Forelimb muscle (tissue), 1 donor: ENCODE measurements around the gene FIGNL2. TPM values are rescaled to one million over a fixed set of nuclear protein-coding genes. Genes with fewer than 3 reads are reported as not detected.
"Not testable (repeated sequence)": the region's sequence is repeated elsewhere in the genome, so short reads cannot be mapped to it uniquely, and the experiment has no call there.

Source experiments
- DNase-seq: peaks from one replicate; pipeline ENCODE4 v3.0.0-alpha.2; 2013; ENCODE audit warnings: low read depth
- polyA plus RNA-seq: library from polyadenylated mRNA; unstranded; fragments of 120-200 nt; gene quantifications from one replicate; pipeline ENCODE4 v1.2.1, GENCODE V29; 2013; ENCODE audit not compliant: insufficient read length

The FIGNL2 gene, protein sequence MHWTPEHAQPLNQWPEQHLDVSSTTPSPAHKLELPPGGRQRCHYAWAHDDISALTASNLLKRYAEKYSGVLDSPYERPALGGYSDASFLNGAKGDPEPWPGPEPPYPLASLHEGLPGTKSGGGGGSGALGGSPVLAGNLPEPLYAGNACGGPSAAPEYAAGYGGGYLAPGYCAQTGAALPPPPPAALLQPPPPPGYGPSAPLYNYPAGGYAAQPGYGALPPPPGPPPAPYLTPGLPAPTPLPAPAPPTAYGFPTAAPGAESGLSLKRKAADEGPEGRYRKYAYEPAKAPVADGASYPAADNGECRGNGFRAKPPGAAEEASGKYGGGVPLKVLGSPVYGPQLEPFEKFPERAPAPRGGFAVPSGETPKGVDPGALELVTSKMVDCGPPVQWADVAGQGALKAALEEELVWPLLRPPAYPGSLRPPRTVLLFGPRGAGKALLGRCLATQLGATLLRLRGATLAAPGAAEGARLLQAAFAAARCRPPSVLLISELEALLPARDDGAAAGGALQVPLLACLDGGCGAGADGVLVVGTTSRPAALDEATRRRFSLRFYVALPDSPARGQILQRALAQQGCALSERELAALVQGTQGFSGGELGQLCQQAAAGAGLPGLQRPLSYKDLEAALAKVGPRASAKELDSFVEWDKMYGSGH
- 1.2 TPM for polyA plus RNA-seq

DNA sequence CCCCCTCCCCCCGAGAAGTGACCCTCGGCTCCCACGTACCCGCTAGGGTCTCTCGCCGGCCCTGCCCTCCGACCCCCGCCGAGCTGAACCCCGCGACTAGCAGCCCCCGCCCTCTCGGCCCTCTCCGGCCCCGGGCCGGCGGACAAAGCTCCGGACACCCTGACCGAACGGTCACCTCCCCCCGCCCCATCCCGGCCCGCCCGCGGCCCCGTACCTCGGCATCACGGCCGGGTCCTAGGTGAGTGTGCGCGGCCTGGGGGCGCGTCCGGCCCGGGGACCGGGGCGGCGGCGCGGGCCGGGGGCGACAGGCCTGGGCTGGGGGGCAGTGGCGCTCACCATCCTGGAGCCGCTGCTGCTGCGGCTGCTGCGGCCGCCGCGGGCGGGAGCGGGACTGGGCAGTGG, at the start of gene FIGNL2:
Gene FIGNL2 (minus strand): TSS at position 393 of the 402 bp plus-strand sequence. CDS start 26,305 bp downstream, outside the sequence.
- no peak for DNase-seq

DNA sequence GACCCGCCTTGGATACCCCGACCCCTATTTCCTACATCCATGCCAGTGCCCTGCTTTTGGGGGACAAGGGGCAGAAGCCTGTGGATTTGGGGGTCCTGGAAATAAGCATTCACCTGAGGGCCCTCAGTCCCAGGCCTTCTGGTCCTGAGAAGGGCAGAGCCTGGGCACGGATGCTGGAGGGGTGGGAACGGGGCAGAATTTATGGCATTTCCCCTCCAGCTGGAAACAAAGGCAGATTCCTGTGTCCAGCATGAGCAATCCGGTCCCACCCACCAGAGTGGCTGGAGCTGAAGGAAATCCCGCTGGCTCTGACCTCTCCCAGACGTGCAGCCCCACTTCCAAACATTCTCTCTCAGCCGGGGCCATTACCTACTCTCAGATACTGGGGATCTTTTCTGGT, 48.7 kb upstream of the FIGNL2 start:
- no peak for DNase-seq

DNA sequence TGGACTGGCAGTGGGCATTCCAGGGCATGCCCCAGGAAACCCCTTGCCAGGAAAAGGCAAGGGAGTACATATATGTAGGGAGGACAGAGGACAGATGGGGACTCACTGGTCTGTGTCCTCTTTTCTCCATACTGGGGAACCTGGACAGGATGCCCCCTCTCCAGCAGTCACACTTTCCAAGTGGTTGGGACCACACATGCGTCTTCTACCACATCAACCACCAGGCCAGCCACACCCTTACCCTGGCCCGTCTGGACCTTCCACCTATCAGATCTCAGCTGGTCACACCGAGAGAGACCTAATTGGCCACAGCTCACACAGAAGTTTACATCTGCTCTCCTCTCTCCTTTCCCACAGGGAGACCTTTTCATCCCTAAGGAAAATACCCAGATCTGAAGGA, 47.7 kb upstream of the FIGNL2 start:
- no peak for DNase-seq

DNA sequence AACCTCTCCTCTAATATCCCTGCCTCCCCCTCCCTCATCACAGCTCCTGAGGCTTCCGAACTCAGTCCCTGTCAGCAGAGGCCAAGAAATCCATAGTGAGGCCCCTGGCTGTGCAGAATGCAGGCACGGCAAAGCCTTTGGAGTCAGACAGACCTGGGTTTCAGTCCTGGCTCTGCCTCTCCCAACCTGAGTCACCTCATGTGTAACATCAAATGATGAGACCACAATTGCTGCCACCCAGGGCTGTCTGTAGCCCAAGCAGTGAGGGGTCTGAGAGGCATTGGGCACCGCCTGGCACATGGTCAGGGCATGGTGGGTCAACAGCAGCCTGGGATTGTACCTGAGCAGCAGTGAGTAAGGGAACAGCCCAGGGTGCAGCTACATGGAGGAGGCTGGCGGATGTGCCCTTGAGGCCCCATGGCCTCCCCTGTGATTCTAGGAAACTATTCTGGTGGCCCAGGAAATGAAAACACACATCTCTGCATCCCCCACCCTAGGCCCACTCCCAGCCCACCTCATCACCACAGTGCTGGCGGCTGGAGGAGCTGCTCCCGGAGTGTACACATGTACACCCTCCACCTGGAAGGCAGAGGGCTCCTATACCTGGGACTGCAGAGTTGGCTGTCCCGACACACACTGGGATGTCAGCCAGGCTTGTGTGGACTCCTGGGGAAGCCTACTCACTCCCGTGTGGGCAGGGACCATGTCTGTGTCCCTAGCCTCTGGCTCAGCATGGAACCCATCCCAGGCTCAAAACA, 47.0 kb upstream of the FIGNL2 start:
- no peak for DNase-seq

DNA sequence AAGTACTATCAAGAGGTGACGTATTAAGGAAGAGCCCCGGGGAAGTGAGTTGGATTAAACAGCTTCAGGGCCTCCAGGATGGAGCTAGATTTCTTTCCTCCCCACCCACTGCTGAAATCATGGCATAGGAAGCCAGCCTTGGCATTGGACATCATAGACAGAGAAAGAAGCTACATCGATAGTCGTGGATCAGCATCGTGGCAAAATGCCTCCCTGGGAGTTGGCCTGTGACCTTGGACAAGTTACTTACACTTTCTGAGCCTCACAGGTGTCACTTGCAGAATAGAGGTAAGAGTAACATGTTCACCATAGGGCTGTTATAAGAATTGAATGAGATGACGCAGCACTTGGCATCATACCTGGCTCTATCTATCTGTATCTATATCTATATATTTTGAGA, 45.3 kb upstream of the FIGNL2 start:
- no peak for DNase-seq

DNA sequence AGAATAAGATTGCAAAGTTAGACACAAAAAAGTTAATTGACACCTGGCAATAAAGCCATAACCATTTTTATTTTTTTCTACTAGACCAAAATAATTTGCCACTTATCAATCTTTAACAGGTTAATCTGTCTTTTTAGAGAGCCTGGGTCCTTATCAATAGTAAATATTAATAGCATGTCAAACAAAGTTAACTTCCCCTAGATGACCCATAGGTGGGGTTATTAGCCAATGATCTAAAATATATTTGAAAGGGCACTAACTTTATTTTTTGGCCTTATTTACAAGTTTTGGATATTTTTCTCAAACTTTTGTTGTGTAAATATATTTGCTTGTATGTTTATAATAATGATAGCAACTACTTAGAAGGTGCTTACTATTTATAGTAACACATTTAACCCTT, 43.3 kb upstream of the FIGNL2 start:
- DNase-seq, result no peak

DNA sequence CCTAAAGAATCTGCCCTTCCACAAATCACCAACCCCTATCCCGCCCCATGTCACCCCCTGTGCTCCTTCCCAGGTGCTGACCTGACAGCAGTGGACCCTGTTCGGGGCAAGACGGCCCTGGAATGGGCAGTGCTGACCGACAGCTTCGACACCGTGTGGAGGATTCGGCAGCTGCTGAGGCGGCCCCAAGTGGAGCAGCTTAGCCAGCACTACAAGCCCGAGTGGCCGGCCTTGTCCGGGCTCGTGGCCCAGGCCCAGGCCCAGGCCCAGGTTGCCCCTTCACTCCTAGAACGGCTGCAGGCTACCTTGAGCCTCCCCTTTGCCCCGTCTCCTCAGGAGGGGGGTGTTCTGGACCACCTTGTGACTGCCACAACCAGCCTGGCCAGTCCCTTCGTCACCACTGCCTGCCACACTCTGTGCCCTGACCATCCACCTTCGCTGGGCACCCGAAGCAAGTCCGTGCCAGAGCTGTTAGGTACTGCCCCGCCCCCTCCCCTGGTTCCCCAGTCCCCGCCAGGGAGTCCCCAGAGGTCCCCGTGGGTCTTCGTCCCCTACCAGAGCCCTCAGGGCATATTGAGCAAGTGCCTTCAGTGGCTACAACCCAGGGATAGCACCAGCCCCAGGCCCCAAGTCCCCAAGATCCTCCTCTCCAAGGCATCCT, 42.1 kb upstream of the FIGNL2 start:
- DNase-seq, result no peak

DNA sequence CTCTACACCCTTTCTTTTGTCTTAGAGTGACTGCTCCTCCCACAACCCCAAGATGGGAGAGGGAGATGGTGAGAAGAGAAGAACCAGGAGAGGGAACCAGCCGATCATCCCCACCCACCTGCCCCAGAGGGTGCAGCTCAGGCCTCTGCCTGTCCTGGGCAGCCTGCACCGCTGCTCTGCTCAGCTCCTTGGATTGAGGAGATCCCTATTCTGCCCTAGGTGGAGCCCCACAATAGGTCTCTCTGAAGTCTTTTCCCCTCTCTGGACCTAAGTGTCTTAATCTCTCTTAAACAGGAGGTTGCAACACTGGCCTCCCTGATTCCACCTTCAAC, 41.6 kb upstream of the FIGNL2 start:
- no peak for DNase-seq

DNA sequence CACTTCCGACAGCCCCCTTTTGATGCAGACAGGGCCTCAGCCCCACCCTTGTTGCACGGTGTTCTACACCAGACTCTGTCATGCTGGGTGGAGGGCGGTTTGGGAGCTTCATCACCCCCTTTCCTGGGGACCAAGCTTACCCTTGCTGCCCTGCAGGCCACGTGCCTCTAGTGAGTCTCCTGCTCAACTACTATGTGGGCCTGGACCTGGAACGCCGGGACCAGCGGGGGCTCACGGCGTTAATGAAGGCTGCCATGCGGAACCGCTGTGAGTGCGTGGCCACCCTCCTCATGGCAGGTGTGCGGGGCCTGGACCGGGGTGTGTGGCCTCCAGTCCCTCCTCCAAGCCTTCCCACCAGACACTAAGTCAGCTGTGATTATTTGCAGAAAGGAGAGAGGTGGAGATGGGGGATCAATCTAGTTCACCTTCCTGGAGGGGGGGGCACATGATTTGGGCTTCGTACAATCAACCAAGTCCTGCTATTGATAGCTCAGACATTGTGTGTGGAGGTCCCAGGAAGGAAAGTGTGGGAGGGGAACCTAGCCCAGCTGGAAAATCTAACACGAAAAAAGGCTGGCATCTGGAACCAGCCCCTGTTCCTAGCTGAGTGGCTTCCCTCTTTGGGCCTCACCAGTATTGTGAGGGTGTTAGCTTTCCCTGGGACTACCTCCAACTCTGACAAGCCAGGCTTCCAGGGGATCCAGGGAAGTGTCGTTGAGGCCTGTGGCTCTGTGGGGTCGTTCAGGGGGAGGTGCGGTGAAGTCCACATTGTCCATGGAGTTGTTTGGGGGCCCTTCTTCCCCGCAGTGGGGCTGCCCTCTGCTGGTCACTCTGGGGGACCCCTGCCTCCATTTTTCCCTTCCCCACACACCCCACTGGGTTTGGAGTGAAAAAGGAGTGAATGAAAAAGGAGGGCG, 41.0 kb upstream of the FIGNL2 start:
- DNase-seq, result no peak

DNA sequence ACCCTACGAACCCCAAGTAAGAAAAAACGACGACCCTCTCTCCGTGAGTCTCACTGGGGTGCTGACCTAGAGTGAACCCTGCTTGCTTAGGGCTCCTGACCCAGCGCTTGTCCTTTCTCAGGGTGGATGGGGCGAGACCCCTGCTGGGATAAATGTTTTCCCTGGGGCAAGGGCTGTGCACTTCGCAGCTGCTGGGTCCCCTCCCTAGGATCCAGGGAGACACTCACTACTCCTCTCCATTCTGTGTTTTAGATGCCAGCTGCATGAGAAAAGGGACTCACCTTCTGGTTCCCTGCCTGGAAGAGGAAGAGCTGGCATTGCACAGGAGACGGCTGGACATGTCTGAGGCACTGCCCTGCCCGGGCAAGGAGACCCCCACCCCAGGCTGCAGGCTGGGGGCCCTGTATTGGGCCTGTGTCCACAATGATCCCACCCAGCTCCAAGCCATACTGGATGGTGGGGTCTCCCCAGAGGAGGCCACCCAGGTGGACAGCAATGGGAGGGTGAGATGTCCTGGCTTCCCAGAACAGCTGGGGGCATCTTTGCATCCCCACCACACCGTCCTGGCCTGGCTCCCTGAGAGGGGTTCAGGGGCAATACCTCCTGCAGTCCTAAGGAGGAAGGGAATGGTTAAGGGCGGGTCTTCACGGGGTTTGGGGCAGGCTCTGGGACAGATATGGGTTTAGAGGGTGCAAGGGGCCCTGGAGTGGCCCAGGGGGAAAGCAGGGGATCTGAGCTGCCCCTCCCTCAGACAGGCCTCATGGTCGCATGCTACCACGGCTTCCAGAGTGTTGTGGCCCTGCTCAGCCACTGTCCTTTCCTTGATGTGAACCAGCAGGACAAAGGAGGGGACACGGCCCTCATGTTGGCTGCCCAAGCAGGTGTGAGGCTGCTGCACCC, 40.0 kb upstream of the FIGNL2 start:
- no peak for DNase-seq

DNA sequence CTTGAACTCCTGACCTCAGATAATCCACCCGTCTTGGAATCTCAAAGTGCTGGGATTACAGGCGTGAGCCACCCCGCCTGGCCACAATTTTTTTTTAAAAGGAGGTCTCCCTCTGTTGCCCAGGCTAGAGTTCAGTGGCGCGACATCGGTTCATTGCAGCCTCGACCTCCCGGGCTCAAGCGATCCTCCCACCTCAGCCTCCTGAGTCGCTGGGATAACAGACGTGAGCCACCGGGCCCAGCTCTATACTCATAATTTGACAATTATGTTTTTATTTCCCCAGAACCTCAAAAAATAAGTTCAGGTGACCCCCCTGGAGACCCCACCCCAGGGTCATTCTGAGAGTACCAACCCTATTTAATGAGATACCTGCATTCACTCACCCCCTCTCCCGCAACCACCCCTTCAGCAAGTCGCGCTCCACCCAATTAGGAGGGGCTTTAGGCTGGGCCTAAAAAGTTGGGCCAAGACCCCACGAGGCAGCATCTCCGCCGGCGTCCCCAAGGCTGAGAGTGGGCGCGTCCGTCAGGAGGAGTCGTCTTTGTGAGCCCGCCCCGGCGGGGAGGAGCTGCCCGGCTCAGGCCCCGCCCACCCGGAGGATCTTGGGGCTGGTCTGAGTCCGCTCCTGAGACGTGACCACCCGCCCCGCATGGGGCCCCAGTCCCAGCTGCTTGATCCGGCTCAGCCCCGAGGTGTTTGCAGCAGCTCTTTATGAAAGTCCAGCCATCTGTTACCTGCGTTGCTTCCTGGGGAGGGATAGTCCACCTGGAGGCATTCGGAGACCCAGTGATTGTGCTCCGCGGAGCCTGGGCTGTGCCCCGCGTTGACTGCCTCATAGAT, 39.2 kb upstream of the FIGNL2 start, which contains the start of gene ANKRD33:
Gene ANKRD33 (plus strand): TSS at position 628 of the 840 bp plus-strand sequence. CDS start 84 bp downstream, at position 712.
- no peak for DNase-seq

DNA sequence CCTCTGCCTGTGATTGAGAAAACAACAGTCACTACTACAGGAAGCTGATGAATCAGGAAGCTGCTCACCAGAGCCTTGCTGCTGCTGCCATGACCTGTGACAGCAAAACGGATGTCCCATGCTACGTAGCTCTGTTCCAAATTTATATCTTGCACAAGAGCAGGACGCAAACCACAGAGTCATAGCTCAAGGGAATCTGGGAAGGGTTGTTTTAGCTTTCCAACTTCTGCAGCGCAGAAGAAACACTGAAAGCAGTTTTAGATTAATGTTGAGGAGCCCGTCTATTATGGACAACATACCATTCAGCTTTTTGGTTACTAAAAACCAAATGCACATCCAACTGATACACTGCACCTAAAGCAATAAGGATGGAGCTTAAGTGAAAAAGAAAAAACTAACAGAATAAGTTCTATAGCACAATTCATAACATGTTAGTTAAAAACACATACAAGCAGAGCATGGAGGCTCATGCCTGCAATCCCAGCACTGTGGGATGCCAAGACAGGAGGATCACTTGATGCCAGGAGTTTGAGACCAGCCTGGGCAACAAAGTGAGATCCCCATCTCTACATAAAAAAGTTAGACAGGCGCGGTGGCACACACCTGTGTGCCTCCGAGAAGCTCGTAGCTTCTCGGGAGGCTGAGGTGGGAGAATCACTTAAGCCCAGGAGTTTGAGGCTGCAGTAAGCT, 37.6 kb upstream of the FIGNL2 start:
- peak; percentile 87 for DNase-seq

DNA sequence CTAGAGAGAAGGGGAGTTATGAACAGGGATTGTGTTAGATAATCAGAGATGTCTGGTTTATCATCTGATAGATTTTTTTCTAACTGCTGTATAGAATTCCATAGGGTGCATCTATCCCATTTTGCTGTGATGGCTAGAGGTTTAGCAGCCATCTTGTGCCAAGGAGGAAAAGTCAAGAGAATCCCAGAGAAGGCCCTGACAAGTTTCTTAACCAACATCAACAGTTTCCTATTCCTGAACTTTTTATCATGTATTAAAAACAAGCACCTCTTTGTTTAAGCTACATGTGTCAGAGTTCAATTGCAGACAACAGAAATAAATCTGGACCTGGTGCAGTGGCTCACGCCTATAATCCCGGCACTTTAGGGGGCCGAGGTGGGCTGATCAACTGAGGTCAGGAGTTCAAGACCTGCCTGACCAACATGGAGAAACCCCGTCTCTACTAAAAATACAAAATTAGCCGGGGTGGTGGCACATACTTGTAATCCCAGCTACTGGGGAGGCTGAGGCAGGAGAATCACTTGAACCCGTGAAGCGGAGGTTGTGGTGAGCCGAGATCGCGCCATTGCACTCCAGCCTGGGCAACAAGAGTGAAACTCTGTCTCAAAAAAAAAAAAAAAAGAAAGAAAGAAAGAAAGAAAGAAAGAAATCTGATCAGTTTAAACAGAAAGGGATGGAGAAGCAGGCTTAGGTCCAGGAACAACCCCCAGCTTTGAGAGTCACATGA, 36.9 kb upstream of the FIGNL2 start:
- not testable (repeated sequence) for DNase-seq

DNA sequence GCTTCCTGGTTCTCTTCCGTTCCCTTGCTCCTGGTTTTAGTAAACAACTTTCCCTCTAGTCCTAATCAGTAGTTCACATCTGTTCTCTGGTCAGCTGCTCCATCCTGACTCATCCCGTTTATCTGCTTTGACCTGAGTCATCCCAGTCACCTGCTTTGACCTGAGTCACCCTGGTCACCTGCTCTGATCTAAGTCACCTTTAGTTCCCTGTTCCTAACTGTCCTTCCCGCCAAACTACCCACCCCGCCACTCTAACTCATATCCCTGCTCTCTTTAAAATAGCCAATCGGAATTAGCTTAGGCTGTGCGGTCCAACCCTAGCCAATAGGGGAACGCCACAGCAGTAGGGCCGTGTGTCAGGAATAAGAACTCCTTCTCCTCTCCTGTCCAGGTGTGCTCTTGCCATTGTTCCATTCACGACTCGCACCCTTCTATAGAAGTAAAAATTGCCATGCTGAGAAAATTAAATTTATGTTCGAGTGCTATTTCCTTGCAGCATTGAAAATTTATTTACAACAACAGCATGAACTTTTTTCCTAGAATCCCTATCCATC, 36.2 kb upstream of the FIGNL2 start:
- DNase-seq, result no peak

DNA sequence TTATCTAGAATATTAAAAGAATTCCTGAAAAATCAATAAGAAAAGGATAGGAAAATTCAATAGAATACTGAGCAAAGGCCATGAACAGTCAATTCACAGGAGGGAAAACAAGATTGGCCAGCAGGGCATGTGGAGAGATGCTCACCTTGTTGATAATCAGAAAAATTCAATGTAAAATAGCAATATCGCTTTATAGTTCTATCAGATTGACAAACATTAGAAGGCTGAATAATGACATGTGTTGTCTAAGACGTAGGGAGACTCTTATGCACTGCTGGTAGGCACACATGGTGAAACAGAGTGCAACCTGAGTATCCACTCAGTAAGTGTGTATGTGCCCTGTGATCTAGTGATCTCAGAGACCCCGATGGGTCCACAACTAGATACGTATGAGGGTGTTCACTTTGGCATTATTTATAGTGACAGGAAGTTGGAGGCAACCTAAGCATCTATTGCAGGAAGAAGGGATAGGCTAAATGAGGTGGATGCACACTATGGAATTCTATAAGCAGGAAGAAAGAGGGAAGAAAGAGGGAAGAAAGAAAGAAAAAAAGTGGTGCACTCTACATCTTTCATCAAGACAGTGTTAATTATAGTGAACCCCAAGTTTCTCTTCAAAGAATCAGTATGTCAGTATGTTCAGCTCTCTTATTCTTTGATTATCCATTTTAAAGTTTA, 35.6 kb upstream of the FIGNL2 start:
- DNase-seq, result no peak

DNA sequence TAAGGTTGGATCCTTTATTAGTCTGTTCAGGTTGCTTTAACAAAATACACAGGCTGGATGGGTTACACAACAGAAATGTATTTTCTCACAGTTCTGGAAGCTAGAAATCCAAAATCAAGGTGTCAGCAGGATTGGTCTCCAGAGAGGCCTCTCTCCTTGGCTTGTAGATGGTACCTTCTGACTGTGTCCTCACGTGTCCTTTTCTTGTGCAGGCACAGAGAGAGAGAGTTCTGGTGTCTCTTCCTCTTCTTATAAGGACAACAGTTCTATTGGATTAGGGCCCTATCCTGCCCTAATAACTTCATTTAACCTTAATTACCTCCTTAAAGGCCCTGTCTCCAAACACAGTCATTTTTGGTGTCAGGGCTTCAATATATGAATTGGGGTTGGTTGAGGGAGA, 34.8 kb upstream of the FIGNL2 start:
- DNase-seq, result no peak

DNA sequence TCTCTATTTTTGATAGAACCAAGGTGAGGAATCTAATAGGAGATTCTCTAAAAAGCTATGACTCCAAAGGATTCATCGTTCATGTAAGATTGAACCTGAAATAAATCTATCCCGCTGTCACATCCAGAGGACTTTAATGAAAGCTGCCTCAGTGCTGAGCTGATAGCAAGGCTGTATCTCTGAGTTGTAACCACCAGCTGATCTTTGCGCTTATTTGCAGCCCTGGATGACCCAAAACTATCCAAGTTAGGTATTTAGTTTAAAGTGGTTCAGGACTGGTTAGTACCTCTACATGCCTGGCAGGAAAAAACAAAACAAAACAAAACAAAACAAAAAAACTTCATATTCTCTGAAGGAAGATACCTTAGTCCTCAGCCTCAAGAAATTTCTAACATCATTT, 30.6 kb upstream of the FIGNL2 start:
- no peak for DNase-seq
